HepG2 (cell line): Measurements from ENCODE around the gene TEX19. TPM values are rescaled to one million over a fixed set of nuclear protein-coding genes. Genes with fewer than 3 reads are reported as not detected.
A peak's percentile ranks its signal among the peaks of the same experiment; 100 is the strongest.

Experiments
- GRHL1 ChIP-seq: sonication (generic); formaldehyde crosslinking; conservative IDR thresholded peaks from 2 replicates; pipeline ENCODE4 v1.8.0; 2022; ENCODE audit warnings: missing genetic modification reagents
- JUND ChIP-seq: sonication (generic); formaldehyde crosslinking; IDR thresholded peaks from 2 replicates; pipeline ENCODE4 v1.8.0; 2022; ENCODE audit warnings: mild to moderate bottlenecking, missing genetic modification reagents
- KLF16 ChIP-seq, 2 experiments: sonication (generic) in 1 of 2; formaldehyde crosslinking in 1 of 2; IDR thresholded peaks; 2 replicates each; pipeline versions ENCODE4 v1.6.1 to v1.8.0; 2016 to 2023; ENCODE audit warnings: missing genetic modification reagents in 2 of 2, missing compliant biosample characterization in 1 of 2
- MLLT10 ChIP-seq: sonication (generic); formaldehyde crosslinking; IDR thresholded peaks from 2 replicates; pipeline ENCODE4 v1.4.0; 2020; ENCODE audit warnings: missing genetic modification reagents
- MLXIP ChIP-seq: sonication (generic); formaldehyde crosslinking; IDR thresholded peaks from 2 replicates; pipeline ENCODE4 v1.9.0; 2021; ENCODE audit warnings: missing genetic modification reagents, borderline replicate concordance
- NONO ChIP-seq, 2 experiments: fragments of 450-650 bp in 1 of 2; sonication (generic) in 1 of 2; formaldehyde crosslinking in 1 of 2; IDR thresholded peaks in 1 of 2; conservative IDR thresholded peaks in 1 of 2; 2 replicates each; pipeline versions ENCODE4 v1.6.1 to v1.8.0; 2017 to 2022; ENCODE audit warnings: mild to moderate bottlenecking in 1 of 2, missing genetic modification reagents in 1 of 2, moderate library complexity in 1 of 2
- STAT5B ChIP-seq: sonication (generic); formaldehyde crosslinking; IDR thresholded peaks from 2 replicates; pipeline ENCODE4 v1.4.0; 2020; ENCODE audit warnings: missing genetic modification reagents
- ZFP91 ChIP-seq: sonication (generic); formaldehyde crosslinking; IDR thresholded peaks from 2 replicates; pipeline ENCODE4 v1.9.0; 2022; ENCODE audit warnings: missing genetic modification reagents, mild to moderate bottlenecking, borderline replicate concordance
- ZNF318 ChIP-seq: sonication (generic); formaldehyde crosslinking; IDR thresholded peaks from 2 replicates; pipeline ENCODE4 v1.4.0; 2020; ENCODE audit warnings: mild to moderate bottlenecking, missing genetic modification reagents
- ZNF414 ChIP-seq: sonication (generic); formaldehyde crosslinking; IDR thresholded peaks from 2 replicates; pipeline ENCODE4 v1.5.0; 2020; ENCODE audit warnings: missing genetic modification reagents
- ZSCAN30 ChIP-seq: sonication (generic); formaldehyde crosslinking; IDR thresholded peaks from 2 replicates; pipeline ENCODE4 v1.5.0; 2020; ENCODE audit warnings: mild to moderate bottlenecking, missing genetic modification reagents
- polyA plus RNA-seq, 8 experiments: library from polyadenylated mRNA; depleted of rRNA in 3 of 8; stranded (reverse) in 7 of 8; unstranded in 1 of 8; fragments of >200 nt; fragmentation: Illumina TruSeq in 4 of 8; extraction: Trizol in 4 of 8; gene quantifications; 2 replicates each; pipeline versions ENCODE4 v1.2.1 to v1.2.3, GENCODE V29; 2011 to 2016; ENCODE audit warnings: low read depth in 4 of 8, missing spikeins in 1 of 8, mixed read lengths in 1 of 8; ENCODE audit not compliant: insufficient read depth in 1 of 8
- total RNA-seq, 5 experiments: library from RNA; depleted of rRNA; stranded (reverse); fragments of >200 nt; fragmentation: Illumina TruSeq; extraction: Trizol; gene quantifications; 2 replicates each; pipeline ENCODE4 v1.2.3, GENCODE V29; 2016; ENCODE audit warnings: low read depth in 1 of 5

Gene TEX19
- total and polyA plus RNA-seq, 2 of the 13 experiments (the other 11 are each of a cell fraction or from before 2014, with no cell fraction given) = 1.3 to 6.0 TPM

- TF ChIP-seq ZSCAN30 (no peak), KLF16 (CRISPR knock-in tag; IDR thresholded peaks at IDR 0.05) (no peak), NONO (IDR thresholded peaks at IDR 0.05) (no peak), NONO (CRISPR knock-in tag; conservative IDR thresholded peaks at IDR 0.05) (peak; percentile 86), ZNF414 (CRISPR knock-in tag) (no peak; the same call in 1 of the 2 replicates), ZFP91 (peak; percentile 84), MLXIP (CRISPR knock-in tag) (no peak), ZNF318 (CRISPR knock-in tag) (0 out of 2 replicates have a peak, but pooled peaks have one; percentile 66), MLLT10 (CRISPR knock-in tag) (no peak), GRHL1 (no peak), STAT5B (CRISPR knock-in tag) (no peak), JUND (peak; percentile 65)
Measured at GRCh38 chr17:82330322-82331239, 28.5 kb upstream of the TEX19 start (continued).
